ENCODE data around the gene NTSR1.
A peak's percentile ranks its signal among the peaks of the same experiment; 100 is the strongest.

Gene NTSR1

DNA sequence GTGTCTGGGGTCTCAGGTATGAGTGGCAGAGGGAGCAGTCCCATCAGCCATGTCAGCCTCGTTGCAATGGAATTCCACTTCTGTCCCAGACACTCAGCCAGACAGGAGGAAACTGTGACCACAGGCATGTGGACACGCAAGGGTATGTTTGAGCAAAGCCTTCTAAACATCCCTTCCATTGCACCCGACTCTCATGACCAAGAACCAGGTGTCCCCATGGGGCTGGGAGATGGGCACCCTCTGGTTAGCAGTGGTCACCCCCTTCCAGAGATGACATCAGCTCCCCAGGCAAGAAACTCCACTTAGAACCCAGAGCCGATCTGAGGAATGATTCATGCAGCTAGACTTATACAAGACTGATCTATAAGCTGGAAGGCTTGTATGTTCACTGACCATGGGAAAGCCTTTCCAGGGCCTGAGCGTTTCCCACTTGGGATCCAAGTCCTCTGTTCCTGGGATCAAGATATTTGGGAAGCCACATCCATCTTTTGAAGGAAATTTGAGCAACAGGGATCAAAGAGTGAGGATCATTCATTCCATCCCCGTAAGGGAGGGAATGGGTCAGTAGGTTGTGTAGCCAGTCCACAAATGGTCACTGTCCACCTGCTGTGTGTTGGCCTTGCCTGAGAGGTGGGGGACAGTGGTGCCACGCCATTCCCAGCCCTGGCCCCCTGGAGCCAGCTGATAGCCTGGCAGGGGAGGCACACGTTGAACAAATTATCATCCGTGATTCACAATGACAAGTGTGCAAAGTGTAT is 83.7 kb downstream of the NTSR1 start:
- DNase-seq = no peak

DNA sequence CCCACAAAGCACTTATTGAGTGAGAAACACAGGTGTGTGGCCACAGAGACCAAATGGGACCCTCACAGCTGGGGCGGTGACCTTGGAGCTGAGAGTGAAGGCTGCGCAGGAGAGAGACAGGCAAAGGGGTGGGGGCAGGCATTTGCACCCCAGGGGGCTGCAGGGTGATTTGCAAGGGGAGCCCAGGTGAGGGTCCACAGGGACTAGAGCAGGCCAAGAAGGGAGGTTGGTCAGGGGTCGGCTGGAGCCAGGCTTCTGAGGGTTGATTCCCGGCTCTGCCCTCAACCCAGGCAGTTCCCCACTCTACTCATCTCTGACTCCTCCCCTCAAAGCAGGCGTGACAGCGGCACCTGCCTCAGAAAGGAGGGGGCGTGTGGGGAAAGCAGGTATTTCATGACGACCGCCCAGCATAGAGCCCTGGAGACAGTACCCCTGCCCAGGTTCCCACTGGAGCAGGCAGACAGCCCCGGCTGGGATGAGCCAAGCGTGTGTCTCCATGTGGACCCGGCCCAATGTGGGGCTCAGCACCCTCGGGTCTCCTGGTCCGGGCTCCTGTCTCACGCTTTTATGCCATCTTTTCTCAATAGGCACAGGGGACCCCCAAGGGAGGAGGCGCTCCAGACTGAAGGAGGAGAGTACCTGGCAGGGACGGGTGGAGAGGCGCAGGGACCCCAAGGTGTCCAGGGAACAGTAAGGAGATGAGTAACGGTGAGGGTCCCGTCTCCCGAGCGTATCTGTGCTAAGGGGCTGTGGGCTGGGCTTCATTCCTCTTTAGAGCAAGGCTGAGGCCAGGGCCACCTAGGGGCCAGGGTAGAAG is 84.5 kb downstream of the NTSR1 start:
- DNase-seq = no peak

DNA sequence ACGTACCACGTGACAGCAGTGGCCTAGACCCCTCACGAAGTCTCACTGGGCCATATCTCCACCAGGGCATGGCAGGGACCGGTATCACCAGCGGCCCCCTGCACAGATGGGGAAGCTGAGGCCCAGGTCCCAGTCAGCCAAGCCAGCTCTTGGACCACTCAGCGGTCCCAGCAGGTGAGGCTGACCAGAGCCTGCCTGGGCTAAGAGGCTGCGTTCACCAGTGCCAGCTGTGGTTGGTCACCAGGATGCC is 85.0 kb downstream of the NTSR1 start:
- DNase-seq = no peak

DNA sequence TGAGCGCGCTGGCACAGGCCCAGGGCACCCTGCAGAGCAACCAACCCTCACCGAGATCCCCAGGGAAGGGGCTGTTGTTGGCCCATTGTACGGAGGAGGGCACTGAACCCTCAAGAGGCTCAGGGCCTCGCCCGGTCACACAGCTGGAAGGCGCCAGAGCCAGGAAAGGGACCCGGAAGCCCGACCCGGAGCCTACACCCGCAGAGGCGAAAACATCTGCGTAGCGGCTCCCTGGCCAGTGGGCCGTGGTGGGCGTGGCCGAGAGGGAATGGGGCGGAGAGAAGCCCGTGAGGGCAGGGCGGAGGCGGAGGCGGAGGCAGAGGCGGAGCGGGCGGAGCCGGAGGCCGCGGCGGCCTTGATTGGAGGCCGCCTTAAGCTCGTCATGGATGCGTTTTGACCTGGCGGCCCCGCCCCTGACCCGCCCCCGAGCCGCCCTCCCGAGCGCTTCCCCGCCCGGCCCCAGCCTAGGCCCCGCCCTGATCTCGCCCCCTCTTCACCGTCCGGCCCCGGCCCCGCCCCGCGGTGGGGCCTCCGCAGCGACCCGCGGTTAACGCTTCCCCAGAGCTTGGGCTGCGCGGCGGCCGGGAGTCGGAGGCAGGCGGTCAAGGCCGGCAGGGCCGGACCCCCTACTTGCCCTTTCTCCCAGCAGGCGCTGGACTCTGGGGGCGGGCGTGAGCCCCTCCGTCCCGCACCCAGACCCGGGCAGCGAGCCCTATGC is 85.5 kb downstream of the NTSR1 start:
- peak; percentile 88 for DNase-seq

DNA sequence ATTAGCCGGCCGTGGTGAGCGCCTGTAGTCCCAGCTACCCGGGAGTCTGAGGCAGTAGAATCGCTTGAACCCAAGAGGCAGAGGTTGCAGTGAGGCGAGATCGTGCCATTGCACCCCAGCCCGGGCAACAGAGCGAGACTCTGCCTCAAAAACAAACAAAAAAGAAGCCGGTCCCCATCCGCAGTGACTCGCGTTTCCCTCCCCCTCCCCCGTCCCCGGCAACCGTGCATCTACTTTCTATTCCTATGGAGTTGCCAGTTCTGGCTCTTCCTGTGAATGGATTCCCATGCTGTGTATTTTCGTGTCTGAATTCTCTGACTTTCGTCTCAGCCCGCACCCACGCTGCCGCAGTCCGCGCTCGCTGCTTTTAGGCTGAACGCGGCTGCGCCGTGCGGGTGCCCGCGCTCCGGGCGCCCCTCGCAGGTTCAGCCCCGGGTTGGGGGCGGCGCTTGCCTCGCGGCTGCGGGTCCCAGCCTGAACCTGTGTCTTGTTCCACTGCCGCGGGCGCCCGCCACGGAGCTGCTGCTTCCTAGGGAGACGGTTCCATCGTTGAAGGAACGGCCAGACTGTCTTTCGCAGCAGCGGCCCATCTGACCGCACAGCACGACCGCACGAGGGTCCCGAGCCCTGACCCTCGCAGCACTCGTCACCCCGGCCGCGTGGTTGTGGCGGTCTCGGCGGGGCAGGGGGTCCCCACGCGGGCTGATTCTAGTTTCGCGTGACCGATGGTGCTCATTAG is 86.6 kb downstream of the NTSR1 start:
- peak; percentile 58 for DNase-seq

DNA sequence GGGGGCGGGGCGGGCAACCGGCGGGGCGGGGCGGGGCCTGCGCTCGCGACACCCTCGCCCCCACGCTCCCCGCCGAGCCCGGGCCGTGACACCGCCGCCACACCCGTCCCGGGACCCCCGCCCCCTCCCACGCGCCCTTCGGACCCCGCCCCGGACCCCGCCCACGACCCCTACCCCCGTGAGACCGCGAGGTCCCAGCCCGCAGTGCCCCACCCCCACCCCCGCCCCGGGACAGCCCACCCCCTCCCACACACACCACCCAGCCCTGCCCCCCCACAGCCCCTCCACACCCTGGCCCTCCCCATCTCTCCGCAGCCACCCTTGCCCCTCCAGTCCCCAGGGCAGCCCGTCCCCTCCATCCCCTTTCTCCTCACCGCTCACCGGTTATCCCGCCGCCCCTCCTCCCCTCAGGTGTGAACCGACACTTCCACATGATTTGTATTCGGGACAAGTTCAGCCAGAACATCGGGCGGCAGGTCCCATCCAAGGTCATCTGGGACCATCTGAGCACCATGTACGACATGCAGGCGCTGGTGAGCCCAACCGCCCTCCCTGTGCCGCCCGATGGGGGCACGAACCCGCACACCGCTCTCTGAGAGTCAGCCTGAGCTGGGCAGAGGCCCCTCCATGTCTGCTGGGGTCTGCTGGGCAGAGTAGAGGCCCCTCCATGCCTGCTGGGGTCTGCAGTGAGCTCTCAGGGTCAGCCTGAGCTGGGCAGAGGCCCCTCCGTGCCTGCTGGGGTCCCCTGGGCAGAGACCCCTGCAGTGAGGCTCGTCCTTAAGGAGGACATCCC is 88.3 kb downstream of the NTSR1 start:
- DNase-seq = no peak

DNA sequence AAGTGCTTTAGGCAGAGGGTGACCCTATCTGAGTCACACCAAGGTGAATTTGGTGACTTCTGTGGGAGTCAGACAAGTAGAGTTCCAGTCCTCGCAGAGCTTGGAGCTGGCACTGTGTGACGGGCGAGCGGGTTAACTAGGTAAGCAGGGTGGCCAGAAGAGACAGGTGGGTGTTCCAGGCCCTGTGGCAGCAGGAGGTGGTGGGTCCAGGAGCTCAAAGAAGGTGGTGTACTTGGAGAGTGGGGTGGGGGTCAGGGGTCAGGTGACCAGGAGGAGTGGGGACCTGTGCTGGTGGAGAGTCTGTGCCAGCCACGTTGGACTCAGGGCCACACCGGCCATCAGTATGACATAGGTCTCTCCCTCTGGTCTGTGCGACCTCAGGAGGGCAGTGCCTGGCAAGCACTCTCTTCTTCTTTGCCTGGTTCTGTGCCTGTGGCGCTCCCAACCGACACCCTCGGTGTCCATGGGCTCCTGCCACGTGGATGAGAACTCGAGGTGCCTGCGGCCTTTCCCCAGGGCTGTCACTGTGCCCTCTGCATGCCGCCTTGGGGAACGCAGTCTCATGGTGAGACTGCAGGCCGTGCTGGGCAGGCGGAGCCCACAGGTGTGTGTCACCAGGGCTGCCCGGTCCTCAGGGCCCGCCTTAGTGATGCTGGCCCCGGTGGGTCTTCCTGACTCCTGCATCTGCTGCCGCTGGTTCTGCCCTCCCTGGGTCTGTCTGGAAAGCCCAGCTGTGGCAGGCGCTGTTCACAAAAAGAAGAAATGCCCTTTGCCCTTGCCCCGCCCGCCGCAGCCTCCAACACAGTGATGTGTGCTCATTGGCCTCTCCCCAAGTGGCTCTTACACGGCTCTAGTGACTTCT is 89.3 kb downstream of the NTSR1 start:
- DNase-seq = no peak

DNA sequence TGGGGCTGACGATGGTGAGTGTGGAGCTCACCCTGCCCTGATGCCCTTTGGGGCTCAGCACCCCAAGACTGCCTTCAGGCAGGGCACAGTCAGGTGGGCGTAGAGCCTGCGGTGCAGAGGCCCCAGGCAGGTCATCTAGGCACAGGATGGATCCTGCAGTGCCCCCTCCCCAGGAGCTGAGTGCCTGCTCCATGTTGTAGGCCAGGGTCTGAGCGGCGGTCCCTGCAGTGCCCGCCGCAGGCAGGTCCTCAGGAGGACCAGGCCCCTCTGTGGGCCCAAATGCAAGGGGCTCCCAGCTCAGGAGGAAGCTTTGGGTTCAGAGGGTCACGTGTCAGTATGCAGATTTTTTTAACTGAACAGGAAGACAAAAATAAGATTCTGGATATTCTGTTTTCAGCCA is 90.4 kb downstream of the NTSR1 start:
- DNase-seq = no peak

DNA sequence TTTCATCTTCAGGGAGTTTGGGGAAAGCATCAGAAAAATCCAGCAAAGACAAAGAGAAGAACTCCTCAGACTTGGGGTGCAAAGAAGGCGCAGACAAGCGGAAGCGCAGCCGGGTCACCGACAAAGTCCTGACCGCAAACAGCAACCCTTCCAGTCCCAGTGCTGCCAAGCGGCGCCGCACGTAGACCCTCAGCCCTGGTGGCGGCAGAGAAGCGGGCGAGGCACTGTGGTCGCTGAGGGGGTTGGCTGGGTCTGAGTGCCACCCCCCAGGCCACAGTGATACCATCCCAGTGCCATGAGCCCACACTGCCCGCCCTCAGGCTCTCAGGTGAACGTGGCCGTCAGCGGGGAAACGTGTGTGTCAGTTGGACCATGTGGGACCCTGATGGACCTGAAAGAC is 90.8 kb downstream of the NTSR1 start:
- no peak for DNase-seq

DNA sequence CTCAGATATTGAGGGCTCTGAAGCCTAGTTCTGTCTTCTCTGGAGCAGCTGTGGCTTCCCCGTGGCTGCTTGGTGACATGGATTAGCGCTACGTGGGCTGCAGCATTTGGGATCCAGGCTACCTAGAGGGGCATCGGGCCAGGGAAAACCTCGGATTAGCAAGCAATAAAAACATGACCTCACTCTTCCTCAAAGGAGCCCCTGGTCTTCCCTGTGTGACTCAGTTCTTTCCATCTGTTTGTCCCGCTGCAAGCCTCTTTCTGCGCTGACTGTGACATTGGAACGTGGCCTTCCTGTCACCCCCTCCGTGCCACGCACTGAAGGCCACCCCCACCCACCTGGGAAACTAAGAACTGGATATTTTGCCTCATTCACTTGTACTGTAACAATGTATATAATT is 91.2 kb downstream of the NTSR1 start:
- DNase-seq = no peak

DNA sequence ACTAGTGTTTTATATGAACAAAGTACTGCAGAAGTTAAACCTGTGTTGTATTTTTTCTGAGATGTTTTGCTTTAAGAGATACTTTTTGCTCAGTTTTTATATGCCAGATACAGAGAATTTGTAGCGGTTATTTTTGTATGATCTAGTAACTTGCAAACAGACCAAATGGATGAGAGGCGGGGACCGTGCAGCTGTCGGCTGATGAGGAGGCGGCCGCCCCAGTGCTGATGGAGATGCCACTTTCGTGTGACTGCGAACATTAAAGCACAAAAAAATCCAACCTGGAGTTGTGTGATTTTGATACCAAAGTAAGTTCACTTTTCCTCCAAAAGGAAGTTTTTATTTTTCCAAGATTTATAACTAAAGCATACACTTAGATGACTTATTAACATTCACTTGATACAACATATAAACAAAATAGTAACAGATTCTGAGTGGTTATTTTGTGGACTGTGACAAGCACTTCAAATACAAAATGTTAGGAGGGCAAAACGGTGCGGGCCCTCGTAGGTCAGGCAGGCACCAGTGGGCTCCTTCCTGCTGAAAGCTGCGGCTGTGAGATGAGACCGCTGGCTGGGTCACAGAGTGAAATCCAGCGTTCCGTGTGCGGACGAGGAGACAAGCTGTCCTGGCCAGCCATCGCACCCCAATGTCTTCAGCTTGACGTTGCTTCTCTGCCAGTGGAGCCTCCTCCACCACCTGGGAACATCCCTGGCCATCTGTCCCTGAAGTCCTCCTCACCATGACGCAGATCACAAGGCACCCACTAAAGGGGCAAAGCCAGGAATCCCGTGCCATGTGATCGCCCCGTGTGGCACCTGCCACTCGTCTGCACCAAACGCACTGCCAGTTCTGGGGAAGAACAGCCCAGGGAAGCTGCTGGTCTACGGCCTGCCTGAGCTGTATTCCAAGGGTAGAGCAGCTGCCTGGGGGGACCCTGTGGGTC is 92.0 kb downstream of the NTSR1 start:
- DNase-seq = no peak

DNA sequence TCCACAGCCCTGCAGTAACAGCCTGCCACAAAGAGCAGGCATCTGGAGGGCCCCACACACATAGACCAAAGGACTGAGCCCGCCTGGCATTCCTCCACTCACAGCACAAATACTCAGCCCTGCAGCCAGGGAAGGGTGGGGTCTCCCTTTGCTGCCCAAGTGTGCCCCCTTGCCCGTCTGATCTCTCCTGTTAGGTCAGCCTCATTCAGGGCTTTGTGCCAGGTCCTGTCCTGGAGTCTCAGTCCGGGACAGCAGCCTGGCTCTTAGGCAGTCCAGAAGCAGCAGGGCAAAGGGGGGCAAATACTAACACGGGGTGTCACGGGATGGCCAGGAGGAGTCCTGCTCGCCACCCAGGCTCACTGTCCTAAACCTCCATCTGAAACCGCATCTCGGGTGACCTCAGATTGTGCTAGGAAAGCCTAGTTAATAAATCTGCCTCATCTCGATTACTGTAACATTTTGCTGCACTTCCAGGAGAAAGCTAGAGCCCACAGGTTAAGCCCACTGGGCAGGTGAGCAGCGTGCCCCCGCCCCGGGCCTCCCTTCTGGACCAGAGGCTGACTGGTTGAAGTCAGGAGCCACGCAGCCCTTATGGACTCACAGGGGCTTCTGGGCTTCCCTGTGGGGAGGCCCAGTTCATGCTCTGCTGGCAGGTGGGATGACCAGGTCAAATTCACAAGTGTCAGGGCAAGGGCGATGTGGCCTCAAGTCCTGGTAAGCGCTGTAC is 92.8 kb downstream of the NTSR1 start:
- DNase-seq = no peak

DNA sequence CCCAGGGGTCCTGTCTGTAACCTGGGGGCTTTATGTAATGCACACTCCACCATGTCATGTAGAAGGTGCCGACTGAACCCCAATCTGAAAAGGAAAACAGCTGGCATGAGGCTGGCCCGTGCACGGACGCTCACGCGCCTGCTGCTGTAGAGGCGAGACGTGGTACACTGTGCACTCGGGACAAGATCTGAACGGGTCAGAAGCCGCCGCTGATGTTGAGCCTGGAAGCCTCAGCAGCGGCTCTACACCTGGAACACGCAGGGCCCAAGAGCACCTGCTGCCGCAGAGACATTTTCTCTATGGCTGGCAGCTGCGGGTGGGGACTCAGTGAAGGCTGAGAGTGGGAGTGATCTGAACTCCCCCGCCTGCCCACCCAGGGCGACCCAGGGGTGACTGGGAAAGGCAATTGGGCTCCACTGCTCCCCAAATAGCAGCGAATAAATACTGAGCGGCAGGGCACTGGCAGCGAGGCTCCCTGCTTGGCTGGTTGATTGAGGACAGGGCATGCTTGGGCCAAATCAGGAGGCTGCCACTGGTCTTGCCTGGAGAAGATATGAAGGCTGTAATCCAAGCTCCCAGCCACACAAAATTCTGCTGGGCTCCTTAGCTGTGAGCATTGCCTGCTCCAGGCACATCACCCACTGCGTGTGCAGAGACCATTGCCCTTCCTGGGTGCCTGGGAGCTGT is 93.5 kb downstream of the NTSR1 start:
- DNase-seq = no peak

DNA sequence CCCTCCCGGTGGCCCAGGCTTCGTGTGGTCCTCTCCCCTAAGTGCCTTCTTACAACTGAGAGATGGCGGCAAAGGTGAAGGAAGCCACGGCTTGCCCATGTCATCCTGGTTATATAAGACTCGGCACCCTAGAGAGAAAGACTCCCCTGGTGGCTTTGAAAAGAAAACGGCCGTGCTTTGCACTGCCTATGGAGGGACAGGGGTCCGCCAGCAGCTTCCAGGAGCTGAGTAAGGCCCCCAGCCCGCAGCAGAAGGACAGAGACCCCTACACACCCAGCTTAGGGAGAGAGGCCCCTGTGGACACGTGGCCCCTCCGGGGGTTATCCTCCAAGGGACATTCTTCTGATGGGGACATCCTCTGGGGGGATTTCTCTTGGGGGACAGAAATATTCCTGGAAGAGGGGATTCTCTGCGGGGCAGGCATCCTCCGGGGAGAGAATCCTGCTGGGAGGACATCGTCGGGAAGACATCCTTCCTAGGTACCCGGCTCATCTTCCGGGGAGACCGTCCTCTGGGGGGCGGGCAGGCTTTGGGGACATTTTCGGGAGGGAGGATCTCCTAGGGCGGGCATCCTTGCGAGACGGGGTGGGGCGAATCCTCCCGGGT is 95.5 kb downstream of the NTSR1 start:
- no peak for DNase-seq

DNA sequence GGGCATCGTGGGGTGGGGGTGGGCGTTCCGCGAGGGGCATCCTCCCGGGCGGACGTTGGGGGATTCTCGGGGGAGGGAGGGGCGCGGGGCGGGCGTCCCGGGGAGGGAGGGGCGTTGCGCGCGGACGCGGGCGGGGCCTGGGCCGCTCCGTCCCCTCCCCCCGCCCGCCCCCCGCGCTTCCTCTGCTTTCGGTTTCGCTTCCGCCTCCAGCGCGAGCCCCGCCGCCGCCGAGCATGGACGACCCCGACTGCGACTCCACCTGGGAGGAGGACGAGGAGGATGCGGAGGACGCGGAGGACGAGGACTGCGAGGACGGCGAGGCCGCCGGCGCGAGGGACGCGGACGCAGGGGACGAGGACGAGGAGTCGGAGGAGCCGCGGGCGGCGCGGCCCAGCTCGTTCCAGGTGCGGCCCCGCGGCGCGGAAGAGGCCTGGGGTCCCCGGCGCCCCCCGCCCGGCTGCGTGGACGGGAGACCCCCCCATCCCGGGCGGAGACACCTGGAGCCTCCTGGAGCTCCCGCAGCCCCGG is 96.1 kb downstream of the NTSR1 start, which contains the start of gene OGFR:
TSS of gene OGFR (plus strand) at position 209 of the 528 bp plus-strand sequence. CDS start at position 234, 25 bp downstream.
- DNase-seq = peak; percentile 56

DNA sequence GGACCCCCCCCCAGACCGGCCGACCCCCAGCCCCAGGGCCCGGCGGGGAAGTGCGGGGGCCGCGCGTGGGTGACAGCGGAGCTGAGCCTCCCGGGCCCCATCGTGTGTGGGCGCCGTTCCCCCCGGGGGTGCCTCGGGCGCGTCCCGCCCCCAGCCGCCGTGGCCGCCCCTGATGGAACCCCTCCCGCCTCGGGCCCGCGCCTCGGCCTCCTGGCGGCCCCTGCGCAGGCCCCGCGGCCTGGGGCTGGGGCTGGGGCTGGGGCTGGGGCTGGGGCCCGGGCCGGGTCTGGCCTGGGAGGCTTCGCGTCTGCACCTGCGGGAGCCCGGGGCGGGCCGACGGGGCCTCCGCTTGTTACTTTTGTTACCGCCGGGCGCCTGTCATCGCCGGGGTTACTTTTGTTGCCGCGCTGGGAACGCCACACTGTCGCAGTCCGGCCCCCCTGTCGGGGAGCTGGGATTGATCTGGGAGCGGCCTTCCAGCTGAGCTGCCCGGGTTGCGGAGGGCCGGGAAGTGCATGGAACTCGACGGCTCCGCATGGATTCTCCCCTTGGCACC is 96.6 kb downstream of the NTSR1 start:
- no peak for DNase-seq

DNA sequence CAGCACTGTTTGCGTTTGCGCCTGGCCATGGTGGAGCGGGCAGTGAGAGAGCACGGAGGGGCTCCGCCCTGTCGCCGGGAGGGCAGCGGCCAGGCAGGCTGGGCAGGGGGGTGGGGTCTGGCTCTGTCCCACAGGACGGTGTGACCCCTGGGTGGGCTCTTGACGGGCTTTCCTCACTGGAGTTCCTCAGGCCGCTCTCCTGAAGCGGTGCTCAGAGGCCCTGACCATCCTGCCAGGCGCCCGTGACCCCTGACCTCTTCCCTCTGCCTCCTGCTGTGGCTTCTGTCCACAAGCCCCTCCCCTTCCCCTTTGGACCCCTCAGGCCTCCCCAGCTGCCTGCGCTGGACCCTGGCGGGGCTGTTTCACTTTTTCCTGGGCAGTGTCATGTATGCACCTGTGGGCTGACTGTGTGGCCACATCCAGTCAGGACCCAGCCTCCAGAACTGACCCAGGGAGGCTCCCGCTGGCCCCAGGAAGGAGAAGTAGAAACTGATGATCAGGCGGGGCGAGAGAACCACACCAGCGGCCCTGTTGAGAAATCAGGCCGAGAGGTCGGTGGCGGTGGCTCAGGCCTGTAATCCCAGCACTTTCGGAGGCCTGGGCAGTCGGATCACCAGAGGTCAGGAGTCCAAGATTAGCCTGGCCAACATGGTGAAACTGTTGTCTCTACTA is 97.2 kb downstream of the NTSR1 start:
- DNase-seq = no peak

Measured in NK-92 treated with Interleukin-12 subunit alpha and Interleukin-12 subunit beta, amount 100 ng/mL, for 24 hours (cell line).